Adrenal gland (tissue), 12 donors: ENCODE measurements around the gene ATP6V0E1. TPM values are rescaled to one million over a fixed set of nuclear protein-coding genes. Genes with fewer than 3 reads are reported as not detected.
A peak's percentile ranks its signal among the peaks of the same experiment; 100 is the strongest.

Experiments used
- DNase-seq, 7 donors: peaks; one replicate each; pipeline ENCODE4 v3.0.0-alpha.2; 2019 to 2020
- H3K27ac ChIP-seq, 5 donors: fragments of 200-600 bp; sonication (generic) in 4 of 5; 1 replicate in 3 of 5; 2 replicates in 2 of 5; pipeline versions ENCODE4 v1.5.1 to v1.8.0; 2016 to 2020; ENCODE audit warnings: mild to moderate bottlenecking in 1 of 5
- H3K27me3 ChIP-seq: fragments of 200-600 bp; 2 replicates; pipeline ENCODE4 v1.8.0; 2021
- H3K36me3 ChIP-seq, 2 donors: fragments of 200-600 bp; replicated peaks in 1 of 2; 1 replicate in 1 of 2; 2 replicates in 1 of 2; pipeline versions ENCODE4 v1.5.1 to v1.8.0; 2018 to 2022
- H3K4me1 ChIP-seq, 2 donors: fragments of 200-600 bp; replicated peaks in 1 of 2; 1 replicate in 1 of 2; 2 replicates in 1 of 2; pipeline versions ENCODE4 v1.5.1 to v1.8.0; 2018 to 2021
- H3K4me3 ChIP-seq, 4 donors: fragments of 200-600 bp; sonication (generic) in 3 of 4; one replicate each; pipeline ENCODE4 v1.5.1; 2016 to 2018
- H3K9me3 ChIP-seq, 3 donors: fragments of 200-600 bp; sonication (generic) in 1 of 3; replicated peaks in 1 of 3; 1 replicate in 2 of 3; 2 replicates in 1 of 3; pipeline versions ENCODE4 v1.5.1 to v1.8.0; 2016 to 2021
- CTCF ChIP-seq, 6 experiments: fragments of 450-650 bp in 4 of 6; fragments of 200-600 bp in 2 of 6; sonication (generic) in 1 of 6; IDR thresholded peaks; 1 replicate in 5 of 6; 2 replicates in 1 of 6; pipeline versions ENCODE4 v1.5.1 to v1.8.0; 2016 to 2021; ENCODE audit warnings: antibody characterized with exemption in 6 of 6, mild to moderate bottlenecking in 2 of 6, moderate library complexity in 1 of 6
- POLR2A ChIP-seq, 2 donors: fragments of 450-650 bp; IDR thresholded peaks; one replicate each; pipeline ENCODE4 v1.6.1; 2017; ENCODE audit warnings: antibody characterized with exemption in 2 of 2, mild to moderate bottlenecking in 2 of 2, moderate library complexity in 1 of 2
- WGBS, 4 donors: extraction: QIAGEN DNeasy Blood & Tissue Kit in 2 of 4; methylation state at CpG; one replicate each; pipeline versions ENCODE4 v1.1.5 to v1.1.7; 2013 to 2017; 5-methylcytosine and 5-hydroxymethylcytosine counted together
- intact Hi-C, 2 donors: fragments of 100-400 bp; cut with DNase I; formaldehyde crosslinking; loops; one replicate each; pipeline versions ENCODE4 v1.14.1 to v1.15.0; 2022 to 2023
- polyA plus RNA-seq, 3 donors: library from polyadenylated mRNA; stranded (reverse); fragments of 200-250 nt in 2 of 3; fragments of 350-450 nt in 1 of 3; fragmentation: Illumina TruSeq in 1 of 3; extraction: RNeasy Lipid Tissue Mini Kit (QIAGEN cat#74804) in 1 of 3; gene quantifications; one replicate each; pipeline ENCODE4 v1.2.3, GENCODE V29; 2013 to 2014
- total RNA-seq, 9 donors: library from RNA; depleted of rRNA in 4 of 9; stranded (reverse); fragments of >200 nt in 4 of 9; fragments of 120-200 nt in 1 of 9; fragmentation: NEBNext Ultra II Directional in 1 of 9; extraction: Animal tissue kit (Norgen Biotek cat#: 25700) in 1 of 9; gene quantifications; one replicate each; pipeline versions ENCODE4 v1.1.0 to v1.2.4, GENCODE V29; 2013 to 2023
- donor health status: healthy with polysubstance abuse.
- donor health status: Bipolar disorder and iron deficiency.
- donor health status: DM: yes; HTN: yes; CAD: no.
- donor health status: DM: no; HTN: no; CAD: no.
- donor health status: DM: no; HTN: no; CAD: no.
- donor health status: DM: yes; HTN: yes; CAD: no.

The ATP6V0E1 gene
- total and polyA plus RNA-seq, 12 donors = 139 to 413 (median 253) TPM

DNA sequence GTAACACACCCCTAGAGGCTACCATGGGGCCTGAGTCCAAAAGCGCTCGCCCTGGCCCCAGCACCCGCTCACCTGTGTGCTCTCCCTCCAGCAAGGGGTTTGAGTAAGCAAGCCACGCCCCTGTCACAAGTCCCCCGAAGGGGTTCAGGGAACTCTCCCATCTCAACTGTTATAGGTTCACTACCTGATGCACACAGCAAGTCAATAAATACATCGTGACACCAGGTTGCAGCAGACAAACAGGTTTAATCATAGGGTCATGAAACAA lies 64.2 kb downstream of the ATP6V0E1 start:
- no peaks in the 10 kb centered on the region for H3K9me3 ChIP-seq
- no peaks in the 10 kb centered on the region for H3K27me3 ChIP-seq
- intact Hi-C loops = no loop called here
- no peak overlapping the region for H3K27ac ChIP-seq
- no peak for DNase-seq
- no peaks in the 10 kb centered on the region for H3K4me1 ChIP-seq
- WGBS, 4 donors = 68 to 78% (median 76%) methylated on average over 6 of the region's 6 CpGs
- no peaks in the 10 kb centered on the region for H3K36me3 ChIP-seq
- H3K4me3 ChIP-seq = no peak overlapping the region
- TF ChIP-seq CTCF (IDR thresholded peaks at IDR 0.05) (no peak), POLR2A (IDR thresholded peaks at IDR 0.05) (no peak)

- H3K27ac ChIP-seq = peak overlapping the region in 1 of 5 donors; percentile 4
- no peak overlapping the region for H3K4me3 ChIP-seq
- intact Hi-C loops = no loop called here
- no peak for TF ChIP-seq POLR2A (IDR thresholded peaks at IDR 0.05)
- no peaks in the 10 kb centered on the region for H3K27me3 ChIP-seq
- H3K4me1 ChIP-seq = peaks cover 0 to 4% of the 10 kb centered on the region in 2 donors
- no peak for DNase-seq
- no peaks in the 10 kb centered on the region for H3K36me3 ChIP-seq
- no peaks in the 10 kb centered on the region for H3K9me3 ChIP-seq
- WGBS, 4 donors = 46 to 65% (median 61%) methylated on average over 2 of the region's 2 CpGs
These were observed 67.2 kb downstream of the ATP6V0E1 start for GRCh38 chr5:173050791-173051190.

GRCh38 chr5:173051746-173052145 lies 68.2 kb downstream of the ATP6V0E1 start:
- TF ChIP-seq POLR2A (IDR thresholded peaks at IDR 0.05) = no peak
- no peak for TF ChIP-seq CTCF (IDR thresholded peaks at IDR 0.05)
- 75 to 82% (median 79%) methylated on average over 5 of the region's 5 CpGs for WGBS, 4 donors
- intact Hi-C loops = no loop called here
- Histone ChIP-seq H3K4me3 (no peak overlapping the region), H3K9me3 (no peaks in the 10 kb centered on the region), H3K27ac (no peak overlapping the region), H3K36me3 (no peaks in the 10 kb centered on the region), H3K4me1 (peaks cover 0 to 4% of the 10 kb centered on the region in 2 donors), H3K27me3 (no peaks in the 10 kb centered on the region)
- no peak for DNase-seq

- H3K4me3 ChIP-seq = no peak overlapping the region
- TF ChIP-seq POLR2A (IDR thresholded peaks at IDR 0.05) (no peak), CTCF (IDR thresholded peaks at IDR 0.05) (no peak)
- peaks cover 6 to 7% of the 10 kb centered on the region in 2 donors for H3K4me1 ChIP-seq
- no peaks in the 10 kb centered on the region for H3K27me3 ChIP-seq
- H3K27ac ChIP-seq = no peak overlapping the region
- H3K9me3 ChIP-seq = no peaks in the 10 kb centered on the region
- no peaks in the 10 kb centered on the region for H3K36me3 ChIP-seq
- DNase-seq = no peak
- intact Hi-C loops = no loop called here
- 67 to 77% (median 72%) methylated on average over 3 of the region's 3 CpGs for WGBS, 4 donors
These were observed 69.5 kb downstream of the ATP6V0E1 start for GRCh38 chr5:173053041-173053440.

DNA sequence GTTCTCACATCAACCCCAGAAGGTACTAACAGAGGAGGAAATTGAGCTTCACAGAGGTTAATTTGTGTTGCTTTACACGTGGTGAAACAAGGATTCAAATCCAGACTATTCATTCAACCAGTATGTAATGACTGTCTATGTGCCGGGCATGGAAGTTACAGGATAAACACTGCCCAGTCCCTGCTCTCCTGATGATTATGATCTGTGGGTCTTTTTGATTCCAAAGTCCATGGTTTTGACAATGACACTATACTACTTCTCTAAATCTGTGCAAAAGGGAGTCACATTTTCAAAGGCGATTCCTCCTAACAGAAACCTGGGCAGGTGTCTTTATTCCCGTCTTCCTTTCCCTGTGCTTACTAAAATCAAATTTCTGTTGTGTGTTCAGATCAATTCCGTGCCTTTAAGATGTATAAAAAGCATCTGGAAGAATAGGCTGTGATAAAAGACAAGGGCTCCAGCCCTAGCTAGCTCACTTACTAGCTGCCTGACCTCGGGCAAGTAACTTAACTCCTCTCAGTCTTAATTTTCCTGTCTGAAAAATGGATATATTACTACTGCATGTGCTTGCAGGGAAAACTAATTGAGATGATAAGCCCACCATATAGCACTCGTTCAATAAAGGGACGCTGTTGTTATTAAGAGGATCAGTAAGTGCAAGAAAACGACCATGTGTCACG lies 71.6 kb downstream of the ATP6V0E1 start:
- TF ChIP-seq CTCF (IDR thresholded peaks at IDR 0.05) (no peak), POLR2A (IDR thresholded peaks at IDR 0.05) (no peak)
- Histone ChIP-seq H3K9me3 (no peaks in the 10 kb centered on the region), H3K4me1 (peaks cover 9 to 17% of the 10 kb centered on the region in 2 donors), H3K27ac (no peak overlapping the region), H3K36me3 (no peaks in the 10 kb centered on the region), H3K4me3 (peak overlapping the region in 3 of 4 donors; percentile 64 to 99 (median 95)), H3K27me3 (no peaks in the 10 kb centered on the region)
- 25 to 27% (median 26%) methylated on average over 10 of the region's 10 CpGs for WGBS, 4 donors
- intact Hi-C loops = no loop called here
- no peak for DNase-seq
